Endothelial cell (in vitro differentiated cells): ENCODE results near the gene B4GALNT3. TPM values are rescaled to one million over a fixed set of nuclear protein-coding genes. Genes with fewer than 3 reads are reported as not detected.
A peak's percentile ranks its signal among the peaks of the same experiment; 100 is the strongest.

Experiments used
- DNase-seq: peaks from one replicate; pipeline ENCODE4 v3.0.0; 2021; ENCODE audit warnings: low spot score
- H3K27ac Mint-ChIP-seq: one replicate; pipeline ENCODE4 v1.8.0; 2021; ENCODE audit warnings: mixed read lengths, inconsistent platforms; ENCODE audit not compliant: unreplicated experiment
- H3K27me3 Mint-ChIP-seq: one replicate; pipeline ENCODE4 v1.8.0; 2021; ENCODE audit warnings: mild to moderate bottlenecking, moderate library complexity, mixed read lengths, inconsistent platforms; ENCODE audit not compliant: unreplicated experiment
- H3K36me3 Mint-ChIP-seq: one replicate; pipeline ENCODE4 v1.8.0; 2021; ENCODE audit warnings: mild to moderate bottlenecking, low read depth, mixed read lengths, inconsistent platforms; ENCODE audit not compliant: unreplicated experiment
- H3K4me1 Mint-ChIP-seq: one replicate; pipeline ENCODE4 v1.8.0; 2021; ENCODE audit warnings: mild to moderate bottlenecking, mixed read lengths, inconsistent platforms; ENCODE audit not compliant: unreplicated experiment
- H3K4me3 Mint-ChIP-seq: one replicate; pipeline ENCODE4 v1.8.0; 2021; ENCODE audit warnings: mild to moderate bottlenecking, mixed read lengths, inconsistent platforms; ENCODE audit not compliant: unreplicated experiment
- H3K9me3 Mint-ChIP-seq: one replicate; pipeline ENCODE4 v1.8.0; 2021; ENCODE audit warnings: mixed read lengths, inconsistent platforms; ENCODE audit not compliant: unreplicated experiment
- CTCF ChIP-seq: fragments of 200-600 bp; sonication (generic); IDR thresholded peaks from one replicate; pipeline ENCODE4 v1.5.0; 2021; ENCODE audit warnings: antibody characterized with exemption; ENCODE audit not compliant: unreplicated experiment
- total RNA-seq: library from RNA; stranded (reverse); fragmentation: NEBNext Ultra II Directional; extraction: Animal tissue kit (Norgen Biotek cat#: 25700); gene quantifications from one replicate; pipeline ENCODE4 v1.2.1, GENCODE V29; 2021; ENCODE audit not compliant: unreplicated experiment

B4GALNT3 gene
- total RNA-seq, 1 donor from 2014 or later, result 4.2 TPM

GRCh38 chr12:583251-583869, 123.6 kb downstream of the B4GALNT3 start:
- Mint-ChIP-seq H3K9me3 (no peaks in the 10 kb centered on the region), H3K4me3 (no peak overlapping the region), H3K27me3 (peaks cover 10% of the 10 kb centered on the region), H3K4me1 (peaks cover 4% of the 10 kb centered on the region), H3K36me3 (peaks cover 13% of the 10 kb centered on the region), H3K27ac (no peak overlapping the region)
- DNase-seq, result no peak
- TF ChIP-seq CTCF, result no peak

- Mint-ChIP-seq H3K4me1 (no peaks in the 10 kb centered on the region), H3K27me3 (peaks cover 15% of the 10 kb centered on the region), H3K27ac (no peak overlapping the region), H3K9me3 (no peaks in the 10 kb centered on the region), H3K4me3 (no peak overlapping the region), H3K36me3 (peaks cover 13% of the 10 kb centered on the region)
- DNase-seq, result no peak
- no peak for TF ChIP-seq CTCF
Measured at GRCh38 chr12:585062-586061, 125.6 kb downstream of the B4GALNT3 start.

GRCh38 chr12:586318-587071, 126.8 kb downstream of the B4GALNT3 start:
- peaks cover 15% of the 10 kb centered on the region for H3K27me3 Mint-ChIP-seq
- DNase-seq, result no peak
- no peaks in the 10 kb centered on the region for H3K9me3 Mint-ChIP-seq
- peaks cover 8% of the 10 kb centered on the region for H3K36me3 Mint-ChIP-seq
- no peak overlapping the region for H3K4me3 Mint-ChIP-seq
- no peak overlapping the region for H3K27ac Mint-ChIP-seq
- TF ChIP-seq CTCF, result no peak
- H3K4me1 Mint-ChIP-seq, result no peaks in the 10 kb centered on the region

GRCh38 chr12:587132-588023, 127.6 kb downstream of the B4GALNT3 start:
- Mint-ChIP-seq H3K27ac (peak overlapping the region; percentile 15), H3K27me3 (peaks cover 15% of the 10 kb centered on the region), H3K4me3 (no peak overlapping the region), H3K4me1 (no peaks in the 10 kb centered on the region), H3K9me3 (no peaks in the 10 kb centered on the region), H3K36me3 (peaks cover 5% of the 10 kb centered on the region)
- TF ChIP-seq CTCF, result no peak
- no peak for DNase-seq
